Neuronal stem cell (in vitro differentiated cells): ENCODE results near the gene DENND4B.

Experiments used
- DNase-seq: peaks from one replicate; pipeline ENCODE4 v3.0.0-alpha.2; 2013; ENCODE audit warnings: low spot score
- H2AFZ ChIP-seq: one replicate; pipeline ENCODE4 v1.6.1; 2013; ENCODE audit warnings: mild to moderate bottlenecking, low read length, inconsistent platforms
- H2AK5ac ChIP-seq: 2 replicates; pipeline ENCODE4 v1.6.1; 2013; ENCODE audit warnings: low read depth, mild to moderate bottlenecking, inconsistent platforms, low read length, moderate library complexity, mixed read lengths
- H2BK120ac ChIP-seq: 2 replicates; pipeline ENCODE4 v1.6.1; 2013; ENCODE audit warnings: low read depth, mild to moderate bottlenecking, inconsistent platforms, low read length, moderate library complexity, mixed read lengths
- H2BK12ac ChIP-seq: one replicate; pipeline ENCODE4 v1.6.1; 2013; ENCODE audit warnings: low read length, inconsistent platforms
- H2BK15ac ChIP-seq: 2 replicates; pipeline ENCODE4 v1.6.1; 2013; ENCODE audit warnings: mild to moderate bottlenecking, low read length, inconsistent platforms, mixed read lengths
- H2BK5ac ChIP-seq: one replicate; pipeline ENCODE4 v1.6.1; 2013; ENCODE audit warnings: inconsistent platforms, mild to moderate bottlenecking, low read length, moderate library complexity
- H3K14ac ChIP-seq: one replicate; pipeline ENCODE4 v1.6.1; 2013; ENCODE audit warnings: low read length, inconsistent platforms
- H3K18ac ChIP-seq: 2 replicates; pipeline ENCODE4 v1.6.1; 2013; ENCODE audit warnings: low read length, inconsistent platforms
- H3K23ac ChIP-seq: 2 replicates; pipeline ENCODE4 v1.6.1; 2013; ENCODE audit warnings: low read depth, mild to moderate bottlenecking, mixed read lengths, low read length, inconsistent platforms; ENCODE audit not compliant: poor library complexity
- H3K27ac ChIP-seq: replicated peaks from 3 replicates; pipeline ENCODE4 v1.5.1; 2013; ENCODE audit warnings: low read length, inconsistent platforms
- H3K27me3 ChIP-seq, 3 experiments: 2 replicates each; pipeline ENCODE4 v1.6.1; 2013; ENCODE audit warnings: low read length in 3 of 3, mild to moderate bottlenecking in 2 of 3, inconsistent platforms in 1 of 3, low read depth in 1 of 3, mixed read lengths in 1 of 3, moderate library complexity in 1 of 3; ENCODE audit not compliant: control insufficient read depth in 3 of 3, insufficient read depth in 3 of 3
- H3K36me3 ChIP-seq, 2 donors: replicated peaks in 1 of 2; 2 replicates each; pipeline ENCODE4 v1.6.1; 2013; ENCODE audit warnings: low read length in 2 of 2; ENCODE audit not compliant: control insufficient read depth in 2 of 2, insufficient read depth in 2 of 2
- H3K4ac ChIP-seq: 2 replicates; pipeline ENCODE4 v1.6.1; 2013; ENCODE audit warnings: inconsistent platforms, mild to moderate bottlenecking, low read length, moderate library complexity
- H3K4me1 ChIP-seq, 2 donors: 1 replicate in 1 of 2; 2 replicates in 1 of 2; pipeline ENCODE4 v1.6.1; 2013; ENCODE audit warnings: low read length in 2 of 2, low read depth in 1 of 2; ENCODE audit not compliant: control insufficient read depth in 2 of 2, insufficient read depth in 1 of 2
- H3K4me2 ChIP-seq: one replicate; pipeline ENCODE4 v1.6.1; 2013; ENCODE audit warnings: mild to moderate bottlenecking, low read length, inconsistent platforms; ENCODE audit not compliant: insufficient read depth, poor library complexity, severe bottlenecking
- H3K4me3 ChIP-seq, 2 donors: 2 replicates each; pipeline ENCODE4 v1.5.1; 2013; ENCODE audit warnings: low read length in 2 of 2, mild to moderate bottlenecking in 2 of 2, inconsistent platforms in 1 of 2, moderate library complexity in 1 of 2
- H3K79me1 ChIP-seq: one replicate; pipeline ENCODE4 v1.6.1; 2013; ENCODE audit warnings: low read depth, mild to moderate bottlenecking, inconsistent platforms, low read length, moderate library complexity
- H3K9ac ChIP-seq: one replicate; pipeline ENCODE4 v1.6.1; 2013; ENCODE audit warnings: mild to moderate bottlenecking, low read depth, low read length, inconsistent platforms; ENCODE audit not compliant: poor library complexity
- H3K9me3 ChIP-seq, 2 donors: replicated peaks in 1 of 2; 2 replicates each; pipeline versions ENCODE3 to v1.6.1; 2013; ENCODE audit warnings: low read length in 2 of 2, mild to moderate bottlenecking in 2 of 2, inconsistent platforms in 1 of 2, low read depth in 1 of 2, mixed read lengths in 1 of 2, moderate library complexity in 1 of 2; ENCODE audit not compliant: control insufficient read depth in 2 of 2, insufficient read depth in 1 of 2
- H4K8ac ChIP-seq: one replicate; pipeline ENCODE4 v1.6.1; 2013; ENCODE audit warnings: low read depth, mild to moderate bottlenecking, inconsistent platforms, low read length, moderate library complexity
- H4K91ac ChIP-seq: one replicate; pipeline ENCODE4 v1.6.1; 2013; ENCODE audit warnings: low read length, low read depth, mild to moderate bottlenecking, inconsistent platforms; ENCODE audit not compliant: poor library complexity
- WGBS, 2 donors: extraction: QIAGEN DNeasy Blood & Tissue Kit; methylation state at CpG; one replicate each; pipeline ENCODE4 v1.1.7; 2013; ENCODE audit warnings: missing lambda C conversion rate in 2 of 2, mixed read lengths in 1 of 2; ENCODE audit not compliant: insufficient read length in 2 of 2, insufficient replicate concordance in 1 of 2; ENCODE audit errors: extremely low coverage in 2 of 2; 5-methylcytosine and 5-hydroxymethylcytosine counted together

The DENND4B gene

DNA sequence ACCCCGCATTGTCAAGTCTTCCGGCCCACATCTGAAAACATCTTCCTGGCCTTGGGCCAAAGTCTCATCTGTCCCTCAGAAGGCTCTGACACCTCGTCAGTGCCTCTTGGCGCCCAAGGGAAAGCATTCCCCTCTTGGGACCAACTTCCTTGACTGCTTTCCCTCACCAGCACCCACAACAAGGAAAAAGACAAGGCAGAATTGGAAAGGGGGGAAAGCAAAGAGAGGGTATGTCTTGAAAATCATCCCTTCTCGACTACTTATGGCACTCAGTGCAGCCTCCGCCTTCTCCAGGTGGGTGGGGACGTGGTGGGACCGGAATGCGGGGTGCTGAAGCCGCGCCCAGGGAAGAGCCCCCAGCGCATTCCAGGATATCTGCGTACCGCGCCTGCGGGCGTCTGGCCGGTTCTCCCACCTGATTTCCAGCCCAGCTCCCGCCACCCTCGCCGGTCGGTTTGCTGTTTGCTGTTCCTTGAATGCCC lies 17.4 kb upstream of the DENND4B start:
- H3K23ac ChIP-seq: peak overlapping the region; percentile 8
- H3K4me1 ChIP-seq: peaks cover 18 to 29% of the 10 kb centered on the region in 2 donors
- H4K8ac ChIP-seq: no peak overlapping the region
- H2BK15ac ChIP-seq: no peak overlapping the region
- peak overlapping the region; percentile 78 for H3K9ac ChIP-seq
- no peak overlapping the region for H2BK12ac ChIP-seq
- no peaks in the 10 kb centered on the region for H3K9me3 ChIP-seq
- no peak overlapping the region for H2BK120ac ChIP-seq
- H3K18ac ChIP-seq: peak overlapping the region; percentile 58
- peak overlapping the region; percentile 80 for H3K4me2 ChIP-seq
- no peaks in the 10 kb centered on the region for H3K27me3 ChIP-seq
- H3K79me1 ChIP-seq: peaks cover 8% of the 10 kb centered on the region
- H3K14ac ChIP-seq: no peak overlapping the region
- H3K36me3 ChIP-seq: peaks cover 20 to 41% of the 10 kb centered on the region in 2 donors
- H2BK5ac ChIP-seq: peak overlapping the region; percentile 45
- DNase-seq: peak; percentile 69
- WGBS, 2 donors: no CpG with 5 or more reads among the region's 22 CpGs
- peak overlapping the region; percentile 68 to 83 for H3K4me3 ChIP-seq
- H2AK5ac ChIP-seq: peak overlapping the region; percentile 25
- H4K91ac ChIP-seq: no peak overlapping the region
- peak overlapping the region; percentile 83 for H2AFZ ChIP-seq
- H3K4ac ChIP-seq: no peak overlapping the region
- H3K27ac ChIP-seq: peak overlapping the region; percentile 97

DNA sequence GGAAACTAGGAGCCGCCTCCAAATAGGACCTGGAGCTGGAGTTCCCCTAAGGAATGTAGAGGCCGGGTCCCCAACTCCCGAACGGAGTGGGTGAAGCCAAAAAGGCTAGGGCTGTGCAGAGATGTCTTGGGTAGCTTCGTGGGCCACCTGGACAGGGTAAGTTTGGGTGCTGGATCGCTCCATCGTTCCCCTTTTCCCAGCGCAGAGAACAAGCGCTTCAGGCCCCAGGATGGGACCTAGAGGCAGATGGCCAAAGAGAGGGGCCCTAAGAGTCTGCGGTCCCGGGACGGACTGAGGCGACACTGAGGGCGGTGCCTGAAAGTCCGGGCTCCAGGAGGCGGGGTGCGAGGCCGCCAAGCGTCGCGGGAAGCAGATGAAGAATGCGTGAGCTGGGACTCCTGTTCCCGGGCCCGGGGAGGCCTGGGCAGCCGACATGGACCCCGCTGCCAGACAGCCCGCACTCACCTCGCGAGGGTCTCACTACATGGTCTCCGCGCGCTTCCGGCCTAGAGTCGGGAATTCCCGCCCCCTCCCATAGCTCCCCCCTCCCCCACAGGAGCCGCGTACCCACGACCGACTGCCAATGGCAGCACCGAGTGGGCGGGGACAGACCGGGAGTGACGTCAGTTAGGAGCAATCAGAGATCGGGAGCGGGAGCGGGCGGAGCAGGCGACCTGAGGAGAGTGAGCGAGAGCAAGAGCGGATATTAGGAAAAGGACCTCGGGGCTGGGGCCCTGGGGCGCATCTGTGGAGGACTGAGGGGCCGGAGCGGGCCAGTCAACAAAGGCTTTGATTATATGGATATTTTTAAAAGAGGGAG lies 16.7 kb upstream of the DENND4B start, which contains the start of gene SLC39A1:
Gene SLC39A1 (minus strand): TSS at position 508 of the 820 bp plus-strand sequence. CDS start 822 bp downstream, outside the sequence.
- Histone ChIP-seq H3K18ac (peak within 1 kb of the TSS; percentile 94), H3K4me3 (peak within 1 kb of the TSS; percentile 68 to 84)
- WGBS, 2 donors: no CpG with 5 or more reads among the region's 54 CpGs

DNA sequence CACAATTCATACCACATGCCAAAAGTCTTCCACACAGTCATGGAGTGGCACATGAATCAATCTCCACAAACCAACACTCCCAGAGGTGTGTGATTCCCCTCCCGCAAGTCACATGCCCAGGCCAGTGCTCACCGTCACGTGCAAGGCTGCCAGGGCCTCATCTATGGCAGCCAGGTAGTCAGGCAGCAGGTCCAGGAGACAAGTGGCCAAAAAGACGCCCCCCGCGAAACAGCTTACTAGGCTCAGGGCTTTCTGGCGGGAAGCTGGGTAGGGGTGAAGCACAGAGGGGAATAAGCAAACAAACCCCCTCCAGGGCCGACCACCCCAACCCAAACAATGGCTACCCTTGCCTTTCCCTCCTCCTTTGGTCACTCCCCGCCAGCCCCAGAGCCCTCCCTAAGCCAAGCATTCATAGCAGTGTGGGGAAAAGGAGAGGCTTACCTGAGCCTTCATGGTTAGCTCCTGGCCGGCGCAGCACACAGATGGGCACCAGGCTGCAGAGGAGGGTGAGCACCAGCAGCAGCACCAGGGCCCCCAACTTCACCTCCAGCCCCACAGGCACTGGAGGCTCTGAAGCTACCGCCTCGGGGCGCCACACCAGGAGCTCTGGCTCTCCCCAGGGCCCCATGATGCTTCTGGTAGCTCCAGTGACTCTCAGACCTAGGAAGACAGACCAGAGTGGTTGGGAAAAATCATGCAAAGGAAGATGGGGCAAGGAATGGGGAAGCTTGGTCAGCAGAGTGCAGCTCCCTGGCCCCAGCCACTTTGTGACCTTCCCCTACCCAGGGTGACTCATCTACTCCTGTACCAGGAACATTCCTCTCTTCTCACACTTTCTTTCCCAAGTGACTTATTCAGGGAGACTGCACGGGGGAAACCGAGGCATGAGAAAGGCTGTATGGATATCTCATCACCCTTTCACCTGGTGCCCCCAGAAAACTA lies 15.8 kb upstream of the DENND4B start:
- H3K18ac ChIP-seq: peak overlapping the region; percentile 55
- no CpG with 5 or more reads among the region's 16 CpGs for WGBS, 2 donors
- H3K27ac ChIP-seq: no peak overlapping the region
- no peak overlapping the region for H3K4ac ChIP-seq
- no peak overlapping the region for H2AFZ ChIP-seq
- no peak overlapping the region for H2BK12ac ChIP-seq
- H3K9me3 ChIP-seq: no peaks in the 10 kb centered on the region
- peaks cover 15 to 23% of the 10 kb centered on the region in 2 donors for H3K4me1 ChIP-seq
- H3K4me3 ChIP-seq: peak overlapping the region; percentile 68 to 84
- peaks cover 13% of the 10 kb centered on the region for H3K79me1 ChIP-seq
- H2BK120ac ChIP-seq: peak overlapping the region; percentile 13
- H3K27me3 ChIP-seq: no peaks in the 10 kb centered on the region
- H4K8ac ChIP-seq: no peak overlapping the region
- peak overlapping the region; percentile 55 for H2BK5ac ChIP-seq
- no peak overlapping the region for H4K91ac ChIP-seq
- peak overlapping the region; percentile 90 for H2AK5ac ChIP-seq
- peak overlapping the region; percentile 76 for H3K23ac ChIP-seq
- no peak for DNase-seq
- H3K4me2 ChIP-seq: peak overlapping the region; percentile 77
- H3K9ac ChIP-seq: peak overlapping the region; percentile 84
- H2BK15ac ChIP-seq: peak overlapping the region; percentile 7
- peaks cover 20 to 41% of the 10 kb centered on the region in 2 donors for H3K36me3 ChIP-seq
- H3K14ac ChIP-seq: no peak overlapping the region

More for the DNA sequence above, 16.7 kb upstream of the DENND4B start, which contains the start of gene SLC39A1:
- H3K9ac ChIP-seq: peak within 1 kb of the TSS; percentile 94
- H3K9me3 ChIP-seq: no peaks in the 10 kb centered on the region
- H2BK15ac ChIP-seq: peak within 1 kb of the TSS; percentile 7
- peak within 1 kb of the TSS; percentile 83 for H2AFZ ChIP-seq
- H4K8ac ChIP-seq: no peak within 1 kb of the TSS
- peak within 1 kb of the TSS; percentile 90 for H2AK5ac ChIP-seq
- H3K27ac ChIP-seq: peak within 1 kb of the TSS; percentile 97
- H3K79me1 ChIP-seq: peaks cover 8% of the 10 kb centered on the region
- H2BK12ac ChIP-seq: no peak within 1 kb of the TSS
- peak within 1 kb of the TSS; percentile 80 for H3K4me2 ChIP-seq
- no peak within 1 kb of the TSS for H4K91ac ChIP-seq
- H3K14ac ChIP-seq: no peak within 1 kb of the TSS
- H3K4ac ChIP-seq: peak within 1 kb of the TSS; percentile 40
- peak; percentile 97 for DNase-seq
- no peaks in the 10 kb centered on the region for H3K27me3 ChIP-seq
- peaks cover 17 to 25% of the 10 kb centered on the region in 2 donors for H3K4me1 ChIP-seq
- peak within 1 kb of the TSS; percentile 89 for H3K23ac ChIP-seq
- peak within 1 kb of the TSS; percentile 55 for H2BK5ac ChIP-seq
- peak within 1 kb of the TSS; percentile 13 for H2BK120ac ChIP-seq
- peaks cover 20 to 41% of the 10 kb centered on the region in 2 donors for H3K36me3 ChIP-seq
